NCI-H146 (cell line): ENCODE results near the gene CCDC9B.

Source experiments
- DNase-seq: peaks from one replicate; lab custom pipeline; 2025; lab: John Stamatoyannopoulos, UW

The CCDC9B gene

DNA sequence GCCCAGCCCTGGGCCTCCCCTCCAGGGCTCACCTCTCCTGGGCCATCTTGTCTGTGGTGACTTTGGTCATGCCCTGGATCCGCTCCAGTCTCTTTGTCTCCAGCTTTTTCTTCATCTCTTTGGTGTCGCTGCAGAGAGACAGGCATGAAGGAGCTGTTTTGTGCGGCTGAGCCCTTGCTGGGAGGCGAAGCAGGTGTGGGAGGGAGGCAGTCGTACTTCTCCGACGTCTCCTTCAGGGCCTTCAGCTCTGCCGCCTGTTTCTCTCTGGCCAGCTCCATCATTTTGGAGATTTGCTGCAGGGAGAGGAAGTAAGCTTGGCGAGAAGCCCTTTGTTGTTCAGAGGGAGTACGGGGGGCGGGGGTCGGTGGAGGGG lies 50.2 kb downstream of the CCDC9B start:
- DNase-seq = no peak

- DNase-seq = no peak
These were observed 51.5 kb downstream of the CCDC9B start for GRCh38 chr15:40289140-40289775.

DNA sequence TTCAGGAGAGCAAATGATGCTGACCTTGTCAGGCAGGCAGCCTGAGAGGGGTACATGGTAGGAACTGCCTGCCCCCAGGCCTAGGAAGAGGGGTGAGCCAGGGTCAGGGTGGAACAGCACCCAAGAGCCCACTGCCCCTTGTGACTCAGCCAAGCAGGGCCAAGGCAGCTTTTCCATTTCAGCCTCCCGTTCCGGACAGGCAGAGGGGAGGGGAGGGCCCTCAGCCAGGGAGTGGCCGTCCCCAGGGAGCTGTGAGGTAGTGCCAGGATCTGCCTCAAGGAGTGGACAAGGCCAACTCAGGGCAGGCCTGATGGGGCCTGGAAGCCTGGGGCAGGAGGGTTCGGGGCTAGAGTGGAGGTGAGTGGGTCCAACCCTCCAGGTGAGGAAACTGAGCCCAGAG lies 52.8 kb downstream of the CCDC9B start:
- no peak for DNase-seq

DNA sequence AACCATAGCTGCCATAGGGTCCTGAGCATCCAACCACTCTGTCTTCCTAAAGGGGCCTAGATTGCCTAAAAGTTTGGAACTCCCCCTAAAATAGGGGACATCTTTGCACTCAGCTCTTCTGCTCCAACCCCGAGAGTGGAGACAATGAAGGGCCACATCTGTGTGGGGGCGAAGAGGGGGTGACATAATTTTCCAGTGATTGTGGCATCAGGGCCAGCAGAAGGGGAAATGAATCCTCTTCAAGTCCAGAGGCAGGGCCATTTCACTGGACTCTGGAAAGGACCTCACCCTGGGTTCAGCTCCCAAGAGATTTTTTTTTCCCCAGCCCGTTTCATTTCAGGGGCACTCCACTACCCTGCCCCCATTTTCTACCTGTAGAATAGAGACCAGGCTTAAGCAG lies 53.2 kb downstream of the CCDC9B start:
- DNase-seq = no peak

- DNase-seq = no peak
These were observed 53.9 kb downstream of the CCDC9B start for GRCh38 chr15:40286794-40287193.

GRCh38 chr15:40286061-40286532 lies 54.6 kb downstream of the CCDC9B start:
- no peak for DNase-seq

GRCh38 chr15:40285554-40286011 lies 55.2 kb downstream of the CCDC9B start:
- DNase-seq = no peak

DNA sequence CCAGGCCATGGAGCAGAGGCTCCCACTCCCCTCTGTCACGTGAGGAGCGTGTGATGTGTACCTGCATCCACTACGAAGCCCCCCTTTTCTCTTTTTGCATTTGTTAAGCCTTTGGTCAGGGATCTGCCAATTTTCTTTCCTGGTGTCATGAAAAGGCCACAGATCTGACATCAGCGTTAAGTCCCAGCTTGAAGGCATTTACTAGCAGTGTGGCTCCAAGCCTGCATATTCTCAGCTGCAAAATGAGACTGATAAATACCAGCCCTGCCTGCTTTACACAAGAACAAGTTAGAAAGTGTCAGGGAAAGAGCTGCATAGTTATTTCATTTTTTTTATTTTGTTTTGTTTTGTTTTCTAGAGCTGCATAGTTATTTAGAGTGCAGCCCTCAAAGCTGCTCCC lies 55.6 kb downstream of the CCDC9B start:
- no peak for DNase-seq

GRCh38 chr15:40283615-40284300 lies 57.0 kb downstream of the CCDC9B start:
- no peak for DNase-seq

DNA sequence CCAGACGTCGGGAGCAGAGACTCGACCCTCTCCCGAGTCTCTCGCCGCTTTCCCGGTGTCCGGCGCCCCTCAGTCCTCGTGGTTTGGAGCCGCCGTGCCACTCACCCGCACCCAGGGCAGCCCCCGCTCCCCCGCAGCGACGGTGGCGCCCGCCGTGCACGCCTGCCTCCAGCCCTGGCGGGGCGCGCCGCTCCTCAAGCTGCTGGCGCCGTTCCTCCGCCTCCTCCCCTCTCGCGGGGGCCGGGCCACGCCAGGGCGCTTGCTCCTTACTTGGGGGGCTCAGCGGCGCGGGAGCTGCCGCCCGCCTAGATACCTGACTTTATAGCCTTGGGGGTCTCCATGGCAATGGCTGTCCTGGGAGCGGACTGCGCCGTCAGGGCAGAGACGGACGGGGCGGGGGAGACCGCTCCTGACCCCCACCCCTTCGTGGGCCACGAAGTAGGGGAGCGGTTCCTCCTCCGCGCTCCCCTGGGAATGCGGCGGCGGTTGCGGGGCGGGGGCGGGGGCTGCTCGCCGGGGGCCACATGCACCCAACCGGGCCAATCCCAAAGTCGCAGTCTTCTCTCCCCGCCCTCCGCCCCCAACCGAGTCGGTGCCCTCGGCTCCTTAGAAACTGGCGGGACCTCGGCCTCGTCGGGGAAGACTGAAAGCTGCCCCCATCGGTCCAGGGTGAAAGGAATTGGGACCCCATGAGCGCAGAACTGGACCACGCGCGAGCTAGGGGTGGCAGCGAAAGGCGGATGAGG lies 57.7 kb downstream of the CCDC9B start, which contains the start of gene ANKRD63:
TSS of gene ANKRD63 (minus strand) at position 196 of the 746 bp plus-strand sequence. CDS start 478 bp downstream, outside the sequence.
- peak; percentile 38 for DNase-seq

GRCh38 chr15:40282147-40282868 lies 58.4 kb downstream of the CCDC9B start:
- peak; percentile 61 for DNase-seq

DNA sequence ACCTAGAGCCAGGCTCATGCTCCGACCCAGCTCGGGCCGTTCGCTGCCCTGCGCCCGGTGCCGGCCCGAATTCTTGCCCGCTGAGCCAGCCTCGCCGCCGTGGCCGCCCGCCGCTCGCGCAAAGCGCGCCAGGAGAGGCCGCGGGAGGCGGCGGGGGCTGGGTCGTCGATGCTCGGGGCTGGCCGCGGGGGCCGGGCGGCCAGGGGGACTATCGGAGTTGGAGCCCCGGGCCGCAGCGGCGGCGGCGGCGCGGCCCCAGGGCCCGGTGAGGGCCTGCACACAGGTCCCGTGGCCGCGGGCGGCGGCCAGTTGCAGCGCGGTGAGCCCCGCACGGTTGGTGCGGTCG lies 59.0 kb downstream of the CCDC9B start:
- no peak for DNase-seq
